ENCODE results near the gene DKK3.

GRCh38 chr11:12051287-12051662 is 42.8 kb upstream of the DKK3 start:
- TF ChIP-seq POLR2A (IDR thresholded peaks at IDR 0.05; ENCODE audit: low read length), result no peak
- no peak for TF ChIP-seq GATA1 (IDR thresholded peaks at IDR 0.05; ENCODE audit: low read depth, low read length)
